GM19438 (cell line): ENCODE data around the gene LYRM4.

Experiments
- ATAC-seq: cut with Tn5 transposase; IDR thresholded peaks from one replicate; pipeline ENCODE4 v1.9.1; 2021; ENCODE audit warnings: low read depth; ENCODE audit not compliant: unreplicated experiment

The LYRM4 gene

DNA sequence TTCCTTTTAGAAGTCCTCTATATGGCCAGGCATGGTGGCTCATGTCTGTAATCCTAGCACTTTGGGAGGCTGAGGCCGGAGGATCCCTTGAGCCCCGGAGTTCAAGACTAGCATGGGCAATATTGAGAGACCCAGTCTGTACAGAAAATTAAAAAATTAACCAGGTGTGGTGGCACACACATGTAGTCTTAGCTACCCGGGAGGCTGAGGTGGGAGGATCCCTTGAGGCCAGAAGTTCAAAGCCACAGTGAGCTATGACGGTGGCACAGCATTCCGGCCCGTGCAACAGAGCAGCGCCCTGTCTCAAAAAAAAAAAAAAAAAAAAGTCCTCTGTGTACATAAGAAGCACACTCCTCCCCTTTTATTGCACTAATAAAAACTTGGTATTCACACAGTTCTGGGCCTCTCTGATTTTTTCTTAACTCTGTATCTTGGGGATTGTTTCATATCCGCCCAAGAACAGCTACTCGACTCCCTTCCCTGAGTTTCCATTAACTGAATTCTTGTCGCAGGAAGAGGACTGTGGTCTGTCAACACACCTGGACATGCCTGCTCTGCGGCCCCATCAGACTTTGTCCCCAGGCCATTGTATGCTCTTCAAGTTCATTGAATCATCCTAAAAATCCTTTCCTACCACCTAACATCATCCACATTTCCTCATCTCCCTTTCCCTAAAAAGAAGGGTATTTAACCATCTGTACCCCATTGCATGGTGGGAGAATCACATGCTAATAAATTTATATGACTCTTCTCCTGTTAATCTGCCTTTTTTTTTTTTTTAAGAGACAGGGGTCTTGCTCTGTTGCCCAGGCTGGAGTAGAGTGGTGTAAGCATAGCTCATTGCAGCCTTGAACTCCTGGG, 201.5 kb downstream of the LYRM4 start:
- no peak for ATAC-seq
